GM12865 (cell line): ENCODE data around the gene CCDC12.

ENCODE experiments used
- DNase-seq: peaks from one replicate; pipeline ENCODE4 v3.0.0; 2010; ENCODE audit warnings: low read depth
- H3K4me3 ChIP-seq: 2 replicates; pipeline ENCODE4 v1.5.1; 2011; ENCODE audit warnings: mild to moderate bottlenecking, low read depth, low read length, control low read depth
- TF ChIP-seq, protein P1 (sequence below): IDR thresholded peaks from 2 replicates; pipeline ENCODE4 v1.5.1; 2011; ENCODE audit warnings: low read length, control low read depth, low read depth, inconsistent platforms; ENCODE audit not compliant: insufficient read depth; ENCODE audit errors: missing control alignments

The CCDC12 gene

DNA sequence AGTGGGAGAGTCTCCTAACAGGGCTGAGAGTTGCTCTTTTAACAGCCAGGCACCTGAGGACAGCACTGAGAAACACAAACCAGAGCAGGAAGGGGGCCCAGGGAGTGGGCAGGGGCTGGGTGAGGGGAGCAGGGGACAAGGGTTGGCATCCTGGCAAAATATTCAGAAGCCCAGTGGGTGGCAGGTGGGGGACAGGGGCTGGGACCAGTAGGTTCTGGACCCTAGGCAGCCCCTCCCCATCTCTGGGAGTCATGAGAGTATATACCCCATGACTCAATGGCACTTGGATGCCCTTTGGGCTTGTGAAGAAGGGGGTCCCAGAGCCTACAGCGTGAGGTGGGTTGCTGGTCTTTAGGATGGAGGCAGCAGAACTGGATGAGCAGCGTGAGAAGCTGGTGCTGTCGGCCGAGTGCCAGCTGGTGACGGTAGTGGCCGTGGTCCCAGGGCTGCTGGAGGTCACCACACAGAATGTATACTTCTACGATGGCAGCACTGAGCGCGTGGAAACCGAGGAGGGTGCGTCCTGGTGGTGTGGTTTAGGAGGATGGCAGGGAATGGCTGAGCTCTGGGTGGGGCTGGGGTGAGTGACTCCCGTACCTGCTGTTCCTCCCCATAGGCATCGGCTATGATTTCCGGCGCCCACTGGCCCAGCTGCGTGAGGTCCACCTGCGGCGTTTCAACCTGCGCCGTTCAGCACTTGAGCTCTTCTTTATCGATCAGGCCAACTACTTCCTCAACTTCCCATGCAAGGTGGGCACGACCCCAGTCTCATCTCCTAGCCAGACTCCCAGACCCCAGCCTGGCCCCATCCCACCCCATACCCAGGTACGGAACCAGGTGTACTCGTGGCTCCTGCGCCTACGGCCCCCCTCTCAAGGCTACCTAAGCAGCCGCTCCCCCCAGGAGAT, 27.2 kb upstream of the CCDC12 start:
- H3K4me3 ChIP-seq = no peak overlapping the region
- DNase-seq = no peak
- TF ChIP-seq, protein P1, sequence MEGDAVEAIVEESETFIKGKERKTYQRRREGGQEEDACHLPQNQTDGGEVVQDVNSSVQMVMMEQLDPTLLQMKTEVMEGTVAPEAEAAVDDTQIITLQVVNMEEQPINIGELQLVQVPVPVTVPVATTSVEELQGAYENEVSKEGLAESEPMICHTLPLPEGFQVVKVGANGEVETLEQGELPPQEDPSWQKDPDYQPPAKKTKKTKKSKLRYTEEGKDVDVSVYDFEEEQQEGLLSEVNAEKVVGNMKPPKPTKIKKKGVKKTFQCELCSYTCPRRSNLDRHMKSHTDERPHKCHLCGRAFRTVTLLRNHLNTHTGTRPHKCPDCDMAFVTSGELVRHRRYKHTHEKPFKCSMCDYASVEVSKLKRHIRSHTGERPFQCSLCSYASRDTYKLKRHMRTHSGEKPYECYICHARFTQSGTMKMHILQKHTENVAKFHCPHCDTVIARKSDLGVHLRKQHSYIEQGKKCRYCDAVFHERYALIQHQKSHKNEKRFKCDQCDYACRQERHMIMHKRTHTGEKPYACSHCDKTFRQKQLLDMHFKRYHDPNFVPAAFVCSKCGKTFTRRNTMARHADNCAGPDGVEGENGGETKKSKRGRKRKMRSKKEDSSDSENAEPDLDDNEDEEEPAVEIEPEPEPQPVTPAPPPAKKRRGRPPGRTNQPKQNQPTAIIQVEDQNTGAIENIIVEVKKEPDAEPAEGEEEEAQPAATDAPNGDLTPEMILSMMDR = no peak

DNA sequence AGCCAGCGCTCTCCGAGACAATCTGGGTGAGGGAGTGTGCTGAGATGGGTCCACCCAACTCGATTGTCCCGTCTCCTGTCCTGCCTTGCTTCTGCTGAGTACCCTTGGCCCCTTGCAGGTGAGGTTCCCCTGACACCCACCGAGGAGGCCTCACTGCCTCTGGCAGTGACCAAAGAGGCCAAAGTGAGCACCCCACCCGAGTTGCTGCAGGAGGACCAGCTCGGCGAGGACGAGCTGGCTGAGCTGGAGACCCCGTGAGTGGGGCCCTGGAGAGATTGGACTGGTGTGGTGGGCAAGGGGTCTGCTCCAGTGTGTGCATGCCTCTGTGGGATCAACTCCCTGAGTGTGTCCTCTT, 26.5 kb upstream of the CCDC12 start:
- DNase-seq = no peak
- no peak overlapping the region for H3K4me3 ChIP-seq
- TF ChIP-seq, protein P1 = no peak

DNA sequence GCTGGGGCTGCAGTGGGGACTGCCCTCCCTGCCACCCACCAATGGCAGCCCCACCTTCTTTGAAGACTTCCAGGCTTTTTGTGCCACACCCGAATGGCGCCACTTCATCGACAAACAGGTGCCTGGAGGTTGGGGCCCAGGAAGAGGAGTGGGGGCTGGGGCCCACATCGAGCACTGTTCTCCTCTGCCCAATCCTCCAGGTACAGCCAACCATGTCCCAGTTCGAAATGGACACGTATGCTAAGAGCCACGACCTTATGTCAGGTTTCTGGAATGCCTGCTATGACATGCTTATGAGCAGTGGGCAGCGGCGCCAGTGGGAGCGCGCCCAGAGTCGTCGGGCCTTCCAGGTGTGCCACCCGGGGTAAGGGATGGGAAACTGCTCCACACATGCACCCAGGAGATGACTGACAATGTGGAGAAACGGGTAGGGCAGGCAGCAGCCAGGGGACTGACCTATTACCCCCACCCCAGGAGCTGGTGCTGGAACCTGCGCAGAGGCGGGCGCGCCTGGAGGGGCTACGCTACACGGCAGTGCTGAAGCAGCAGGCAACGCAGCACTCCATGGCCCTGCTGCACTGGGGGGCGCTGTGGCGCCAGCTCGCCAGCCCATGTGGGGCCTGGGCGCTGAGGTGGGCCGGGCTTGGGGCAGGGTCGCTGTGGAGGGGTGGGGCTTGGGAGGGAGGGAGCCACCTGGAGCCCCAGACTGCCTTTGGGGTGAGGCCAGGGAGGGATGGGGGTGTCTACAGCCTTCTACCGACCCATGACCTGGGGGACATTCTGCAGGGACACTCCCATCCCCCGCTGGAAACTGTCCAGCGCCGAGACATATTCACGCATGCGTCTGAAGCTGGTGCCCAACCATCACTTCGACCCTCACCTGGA, 25.9 kb upstream of the CCDC12 start:
- TF ChIP-seq, protein P1 = no peak
- no peak for DNase-seq
- H3K4me3 ChIP-seq = no peak overlapping the region

DNA sequence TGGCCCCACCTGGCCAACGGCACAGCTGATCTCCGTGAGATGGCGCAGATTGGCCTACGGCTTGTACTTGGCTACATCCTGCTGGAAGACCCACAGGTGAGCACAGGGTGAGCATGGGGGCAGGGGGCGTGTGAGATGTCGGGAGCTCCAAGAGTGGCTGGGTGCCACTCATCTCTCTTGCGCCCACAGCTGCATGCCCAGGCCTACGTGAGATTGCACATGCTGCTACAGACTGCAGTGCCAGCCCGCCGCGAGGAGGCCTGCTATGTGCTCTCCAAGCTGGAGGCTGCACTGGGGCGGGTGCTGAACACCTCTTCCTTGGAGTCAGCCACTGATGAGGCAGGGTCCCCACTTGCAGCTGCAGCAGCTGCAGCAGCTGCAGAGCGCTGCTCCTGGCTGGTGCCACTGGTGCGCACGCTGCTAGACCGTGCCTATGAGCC, 25.2 kb upstream of the CCDC12 start:
- TF ChIP-seq, protein P1 = no peak
- no peak for DNase-seq
- H3K4me3 ChIP-seq = no peak overlapping the region

DNA sequence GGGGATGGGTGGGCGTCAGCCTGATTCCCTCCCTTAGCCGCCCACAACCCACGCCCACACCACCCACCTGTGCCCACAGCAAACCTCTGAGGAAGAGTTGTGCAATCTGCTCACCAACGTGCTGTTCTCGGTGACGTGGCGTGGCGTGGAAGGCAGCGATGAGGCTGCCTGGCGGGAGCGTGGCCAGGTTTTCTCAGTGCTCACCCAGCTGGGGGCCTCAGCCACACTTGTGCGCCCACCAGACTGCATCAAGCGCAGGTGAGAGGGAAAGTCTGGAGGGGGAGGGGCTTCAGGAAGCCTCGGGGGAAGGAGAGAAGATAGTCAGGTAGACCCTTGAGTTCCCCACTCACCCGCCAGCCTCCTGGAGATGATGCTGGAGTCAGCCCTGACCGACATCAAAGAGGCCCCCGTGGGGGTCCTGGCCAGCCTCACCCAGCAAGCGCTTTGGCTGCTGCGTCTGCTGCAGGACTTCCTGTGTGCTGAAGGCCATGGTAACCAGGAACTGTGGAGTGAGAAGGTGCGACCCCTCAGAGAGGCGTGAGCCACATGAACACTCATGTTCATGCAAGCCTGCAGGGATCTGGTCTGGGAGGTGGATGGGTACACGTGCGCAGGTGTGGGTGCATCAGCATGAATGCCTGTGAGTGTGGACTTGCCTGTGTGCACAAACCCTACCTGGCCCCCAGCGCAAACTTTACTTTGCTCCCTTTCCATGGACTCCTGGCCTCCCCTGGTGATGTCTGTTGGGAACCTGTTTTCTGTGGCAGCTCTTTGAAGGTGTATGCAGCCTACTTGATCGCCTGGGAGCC, 24.6 kb upstream of the CCDC12 start:
- no peak for DNase-seq
- TF ChIP-seq, protein P1 = no peak
- H3K4me3 ChIP-seq = no peak overlapping the region

DNA sequence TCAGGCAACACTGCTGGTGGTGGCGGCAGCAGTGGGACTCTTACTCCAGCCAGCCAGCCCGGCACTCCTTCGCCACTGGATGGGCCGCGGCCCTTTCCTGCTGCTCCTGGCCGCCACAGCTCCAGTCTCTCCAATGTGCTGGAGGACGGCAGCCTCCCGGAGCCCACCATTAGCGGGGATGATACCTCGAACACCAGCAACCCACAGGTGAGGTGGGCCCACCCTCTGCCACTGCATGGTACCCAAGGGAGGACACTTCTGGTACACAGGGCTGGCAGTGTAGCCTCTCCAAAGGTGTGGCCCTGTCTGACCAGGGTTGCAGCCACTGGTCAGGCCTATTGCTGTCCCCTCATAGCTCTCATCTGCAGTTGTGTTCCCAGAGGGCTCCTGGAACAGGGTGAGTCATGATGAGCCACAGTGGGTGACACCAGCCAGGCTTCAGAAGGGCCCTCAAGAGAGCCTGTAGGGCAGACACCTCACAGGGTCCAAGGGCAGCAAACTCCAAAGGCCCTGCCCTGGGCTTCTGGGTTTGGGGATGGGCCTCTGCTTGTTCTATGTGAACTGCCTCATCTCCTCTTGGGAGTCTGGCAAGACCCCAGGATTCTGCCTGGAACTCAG, 23.8 kb upstream of the CCDC12 start:
- TF ChIP-seq, protein P1 = no peak
- no peak for DNase-seq
- no peak overlapping the region for H3K4me3 ChIP-seq
